ENCODE results near the gene DCAF4L1.
A peak's percentile ranks its signal among the peaks of the same experiment; 100 is the strongest.

DCAF4L1 gene, protein sequence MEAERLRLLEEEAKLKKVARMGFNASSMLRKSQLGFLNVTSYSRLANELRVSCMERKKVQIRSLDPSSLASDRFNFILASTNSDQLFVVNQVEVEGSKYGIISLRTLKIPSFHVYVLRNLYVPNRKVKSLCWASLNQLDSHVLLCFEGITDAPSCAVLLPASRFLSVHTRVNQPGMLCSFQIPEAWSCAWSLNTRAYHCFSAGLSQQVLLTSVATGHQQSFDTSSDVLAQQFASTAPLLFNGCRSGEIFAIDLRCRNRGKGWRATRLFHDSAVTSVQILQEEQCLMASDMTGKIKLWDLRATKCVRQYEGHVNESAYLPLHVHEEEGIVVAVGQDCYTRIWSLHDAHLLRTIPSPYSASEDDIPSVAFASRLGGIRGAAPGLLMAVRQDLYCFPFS

DNA sequence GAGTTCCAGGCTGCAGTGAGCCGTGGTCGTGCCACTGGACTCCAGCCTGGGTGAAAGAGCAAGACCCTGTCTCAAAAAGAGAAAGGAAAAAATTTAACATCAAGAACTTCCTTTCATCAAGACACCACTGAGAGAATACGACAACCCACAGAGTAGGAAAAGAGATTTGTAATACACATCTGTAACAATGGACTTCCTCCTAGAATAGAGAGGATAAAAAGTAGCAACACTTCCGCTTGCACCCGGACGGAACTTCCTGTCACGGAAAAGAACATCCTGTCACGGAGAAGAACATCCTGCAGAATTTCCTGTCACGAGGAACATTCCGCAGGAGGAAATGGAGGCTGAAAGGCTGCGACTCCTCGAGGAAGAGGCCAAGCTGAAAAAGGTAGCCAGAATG lies at the start of gene DCAF4L1:
DCAF4L1 (plus strand) TSS at position 301 of the 400 bp plus-strand sequence; CDS start at position 338, 37 bp downstream.
- no peak for DNase-seq (ENCODE audit: extremely low read depth in 1 of 2, low read depth in 1 of 2)

DNA sequence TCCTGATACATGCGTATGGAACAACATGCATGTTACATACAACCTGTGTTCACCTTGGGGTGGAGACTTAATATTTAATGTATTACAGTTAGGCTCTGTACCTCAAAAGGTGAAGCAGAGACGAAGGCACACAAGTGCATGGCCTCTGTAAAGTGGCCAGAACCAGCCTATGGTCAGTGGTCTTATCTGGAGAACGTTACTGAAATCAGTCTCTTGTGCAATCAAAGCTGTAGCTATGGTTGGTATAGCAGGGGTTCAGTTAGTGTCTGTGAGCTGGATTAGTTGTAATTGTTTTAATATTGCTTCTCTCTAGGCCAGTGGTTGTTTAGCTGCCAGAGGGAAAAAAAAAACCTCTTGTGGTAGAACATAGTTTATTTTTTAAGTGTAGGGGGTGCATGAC lies 48.6 kb upstream of the DCAF4L1 start:
- DNase-seq (ENCODE audit: extremely low read depth in 1 of 2, low read depth in 1 of 2) = no peak

DNA sequence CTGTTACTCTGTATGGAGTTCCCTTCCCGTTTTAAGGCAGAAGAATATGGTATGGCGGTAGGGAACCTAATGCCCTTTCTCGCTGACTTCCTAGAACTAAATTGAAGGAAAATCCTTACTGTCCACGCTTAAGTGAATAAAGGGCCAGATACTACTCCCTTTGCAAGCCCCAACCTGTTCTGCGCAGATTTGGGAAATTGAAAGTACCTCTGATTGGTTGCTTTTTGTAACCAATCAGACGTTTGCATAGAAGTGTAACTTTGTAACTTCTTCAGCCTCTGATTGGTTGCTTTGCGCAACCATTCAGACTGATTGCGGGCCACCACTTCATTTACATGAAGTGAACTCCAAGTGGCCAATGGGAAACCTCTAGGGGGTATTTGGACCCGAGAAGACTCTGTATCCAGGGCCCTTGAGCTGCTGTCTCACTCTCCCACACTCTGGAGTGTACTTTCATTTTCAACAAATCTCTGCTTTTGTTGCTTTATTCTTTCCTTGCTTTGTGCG lies 47.5 kb upstream of the DCAF4L1 start:
- DNase-seq (ENCODE audit: extremely low read depth in 1 of 2, low read depth in 1 of 2) = no peak

DNA sequence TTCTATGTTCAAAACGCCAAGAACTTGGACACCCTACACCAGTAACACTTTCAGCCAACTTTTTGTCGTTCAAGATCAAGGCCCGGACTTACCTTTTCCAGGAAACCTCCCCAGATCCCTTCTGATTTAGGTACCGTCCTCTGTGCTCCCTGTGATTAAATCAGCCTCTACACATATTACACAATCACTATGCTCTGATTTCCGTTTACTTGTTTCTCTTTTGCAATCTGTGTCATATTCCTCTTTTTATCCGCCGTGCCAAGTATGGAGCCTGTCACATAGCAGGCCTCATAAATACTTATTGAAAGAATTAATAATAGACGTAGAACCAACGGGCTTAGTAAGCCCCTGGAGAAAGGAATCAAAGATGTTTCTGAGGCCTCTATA lies 47.0 kb upstream of the DCAF4L1 start:
- DNase-seq (ENCODE audit: extremely low read depth in 1 of 2, low read depth in 1 of 2) = no peak

DNA sequence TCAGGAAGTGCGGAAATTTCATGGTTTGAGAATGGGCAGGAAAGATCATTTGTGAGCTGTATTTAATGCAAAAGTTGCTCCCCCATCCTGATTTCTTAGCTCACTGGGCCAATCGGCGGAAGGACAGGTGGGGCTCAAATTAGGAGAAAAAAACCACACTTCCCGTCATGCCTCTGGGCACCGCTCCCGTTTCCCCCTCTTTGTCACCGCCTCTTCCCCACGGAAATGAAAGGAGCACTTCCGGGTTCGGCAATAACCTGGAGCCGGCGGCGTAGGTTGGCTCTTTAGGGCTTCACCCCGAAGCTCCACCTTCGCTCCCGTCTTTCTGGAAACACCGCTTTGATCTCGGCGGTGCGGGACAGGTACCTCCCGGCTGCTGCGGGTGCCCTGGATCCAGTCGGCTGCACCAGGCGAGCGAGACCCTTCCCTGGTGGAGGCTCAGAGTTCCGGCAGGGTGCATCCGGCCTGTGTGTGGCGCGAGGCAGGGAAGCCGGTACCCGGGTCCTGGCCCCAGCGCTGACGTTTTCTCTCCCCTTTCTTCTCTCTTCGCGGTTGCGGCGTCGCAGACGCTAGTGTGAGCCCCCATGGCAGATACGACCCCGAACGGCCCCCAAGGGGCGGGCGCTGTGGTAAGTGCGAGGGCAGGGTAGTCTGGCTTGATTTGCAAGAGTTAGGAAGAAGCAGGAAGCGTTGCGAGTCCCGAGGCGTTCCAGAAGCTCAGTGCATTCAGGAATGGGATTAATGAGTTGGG lies 46.5 kb upstream of the DCAF4L1 start, which contains the start of gene TMEM33:
TMEM33 (plus strand) TSS at position 529 of the 751 bp plus-strand sequence; CDS start at position 585, 56 bp downstream.
- DNase-seq (ENCODE audit: extremely low read depth in 1 of 2, low read depth in 1 of 2) = peak; percentile 54 to 72

DNA sequence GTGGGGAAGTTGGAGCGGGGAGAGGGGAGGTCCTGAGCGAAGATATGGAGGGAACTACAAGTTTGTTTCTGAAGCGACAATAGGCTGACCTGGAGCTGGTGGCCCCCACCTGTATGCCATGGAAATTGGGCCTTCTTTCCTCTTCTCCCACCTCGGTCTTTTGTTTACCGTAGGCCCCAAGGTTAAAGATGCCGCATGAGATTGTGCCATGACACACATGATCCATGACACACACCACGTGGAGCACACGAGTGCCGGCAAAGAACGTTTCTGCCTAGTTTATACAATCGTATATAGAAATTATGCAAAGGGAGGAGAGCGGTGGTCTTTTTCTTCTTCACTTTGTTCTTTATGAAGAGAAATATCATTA lies 45.9 kb upstream of the DCAF4L1 start:
- DNase-seq (ENCODE audit: extremely low read depth in 1 of 2, low read depth in 1 of 2) = no peak

DNA sequence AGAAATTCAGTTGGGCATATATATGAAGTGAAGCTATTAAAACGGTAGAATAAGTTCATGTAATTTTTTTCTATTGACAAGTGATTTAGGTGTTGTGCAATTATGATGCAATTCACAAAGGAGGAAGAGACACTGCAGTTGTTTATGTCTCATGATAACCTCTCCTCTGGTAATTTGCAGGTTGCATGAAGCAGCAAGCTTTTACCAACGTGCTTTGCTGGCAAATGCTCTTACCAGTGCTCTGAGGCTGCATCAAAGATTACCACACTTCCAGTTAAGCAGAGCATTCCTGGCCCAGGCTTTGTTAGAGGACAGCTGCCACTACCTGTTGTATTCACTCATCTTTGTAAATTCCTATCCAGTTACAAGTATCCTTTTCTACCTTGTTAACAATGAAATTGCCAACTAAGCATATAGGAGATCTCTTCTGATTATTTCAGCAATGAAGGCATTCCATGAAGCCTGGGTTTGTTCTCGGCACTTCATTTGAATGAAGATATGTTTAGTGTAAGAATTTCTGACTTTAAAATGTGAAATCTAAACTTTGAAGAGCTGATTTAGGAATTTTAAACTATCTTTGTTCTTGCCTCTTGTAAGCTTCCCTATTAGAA lies 42.4 kb upstream of the DCAF4L1 start:
- no peak for DNase-seq (ENCODE audit: extremely low read depth in 1 of 2, low read depth in 1 of 2)

DNA sequence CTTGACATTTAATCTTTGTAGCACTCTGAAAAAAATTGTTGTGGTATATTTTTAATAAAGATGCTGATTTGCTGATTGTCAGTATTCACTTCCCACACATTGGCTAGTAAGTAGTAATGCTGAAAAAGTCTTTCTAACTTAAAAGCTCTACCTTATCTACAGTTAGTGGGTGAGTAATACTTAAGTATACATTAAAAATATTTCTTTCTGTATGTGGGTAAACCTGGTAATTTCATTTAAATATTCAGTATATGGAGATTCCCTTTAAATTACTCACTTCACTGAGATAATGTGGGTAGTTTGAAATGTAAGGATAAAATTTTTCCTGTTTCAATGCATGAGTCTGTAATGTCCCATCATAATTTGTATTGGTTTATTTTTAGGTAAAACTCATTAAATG lies 40.7 kb upstream of the DCAF4L1 start:
- DNase-seq (ENCODE audit: extremely low read depth in 1 of 2, low read depth in 1 of 2) = no peak

DNA sequence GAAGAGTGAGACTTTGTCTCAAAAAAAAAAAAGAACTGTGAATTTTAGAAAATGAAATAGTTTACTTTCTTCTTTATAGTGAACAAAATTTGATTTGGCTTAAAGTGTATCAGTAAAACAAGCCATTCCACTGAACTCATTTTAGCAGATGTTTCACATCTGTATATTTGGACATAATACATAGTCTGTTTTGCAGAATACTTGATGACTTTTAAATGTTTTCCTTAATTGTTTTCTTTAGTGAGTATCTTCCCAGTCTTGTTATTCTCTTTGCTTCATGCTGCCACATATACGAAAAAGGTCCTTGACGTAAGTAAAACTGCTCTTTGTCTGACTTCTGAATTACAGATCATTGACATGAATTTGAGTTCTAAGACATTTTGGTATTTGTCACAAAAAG lies 38.0 kb upstream of the DCAF4L1 start:
- DNase-seq (ENCODE audit: extremely low read depth in 1 of 2, low read depth in 1 of 2) = no peak

DNA sequence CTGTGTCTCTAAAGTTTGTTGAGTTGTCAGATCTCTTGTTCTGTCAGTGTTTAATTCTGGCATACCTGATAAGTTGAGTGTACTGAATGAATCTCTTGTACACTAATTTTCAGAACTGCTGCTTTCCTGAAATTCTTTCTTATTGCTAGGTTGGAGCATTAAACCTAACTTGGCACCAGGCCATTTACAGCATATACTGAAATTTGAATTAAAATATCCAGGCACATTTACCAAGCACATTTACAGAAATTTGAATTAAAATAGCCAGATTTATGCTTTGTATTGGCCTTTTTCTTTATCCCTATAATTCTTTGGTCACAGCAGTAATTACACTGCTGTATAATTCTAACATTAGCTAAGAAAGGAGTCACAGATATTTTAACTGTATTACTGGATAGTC lies 37.5 kb upstream of the DCAF4L1 start:
- no peak for DNase-seq (ENCODE audit: extremely low read depth in 1 of 2, low read depth in 1 of 2)

DNA sequence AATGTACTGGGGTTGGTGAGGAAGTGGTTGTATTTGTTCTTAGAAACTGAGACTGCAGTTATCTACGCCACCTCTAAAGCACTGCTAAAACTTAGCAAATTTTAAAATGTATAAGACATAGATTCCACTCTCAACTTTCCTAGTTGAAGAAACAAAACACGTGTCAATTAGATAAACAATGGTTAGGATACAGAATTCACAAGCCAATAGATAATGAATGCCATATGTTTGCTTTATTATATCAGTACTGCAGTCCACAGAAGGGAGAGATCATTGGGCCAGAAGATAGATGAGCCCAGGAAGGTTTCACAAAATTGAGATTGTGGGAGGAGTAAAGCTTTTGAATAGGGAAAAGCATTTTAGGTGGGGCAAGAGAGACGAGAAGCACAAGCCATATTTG lies 32.0 kb upstream of the DCAF4L1 start:
- DNase-seq (ENCODE audit: extremely low read depth in 1 of 2, low read depth in 1 of 2) = no peak

DNA sequence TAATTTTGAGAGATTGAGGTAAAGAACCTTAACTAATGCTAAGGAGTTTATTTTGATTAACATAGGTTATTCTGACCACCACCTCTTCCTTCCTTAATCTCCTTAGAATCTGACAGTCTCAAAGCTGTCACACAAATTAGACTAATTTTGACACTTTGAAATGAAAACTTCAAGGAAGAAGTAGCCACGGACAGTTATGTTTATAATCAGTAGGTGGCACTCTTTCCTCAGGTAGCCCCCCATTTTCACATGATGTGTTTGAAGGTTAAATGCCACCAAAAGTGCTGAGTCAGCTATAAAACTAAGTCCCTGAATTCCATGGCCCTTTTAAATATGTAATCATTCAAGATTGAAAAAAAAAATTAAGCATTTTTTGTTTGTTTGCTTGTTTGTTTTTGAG lies 23.9 kb upstream of the DCAF4L1 start:
- no peak for DNase-seq (ENCODE audit: extremely low read depth in 1 of 2, low read depth in 1 of 2)

DNA sequence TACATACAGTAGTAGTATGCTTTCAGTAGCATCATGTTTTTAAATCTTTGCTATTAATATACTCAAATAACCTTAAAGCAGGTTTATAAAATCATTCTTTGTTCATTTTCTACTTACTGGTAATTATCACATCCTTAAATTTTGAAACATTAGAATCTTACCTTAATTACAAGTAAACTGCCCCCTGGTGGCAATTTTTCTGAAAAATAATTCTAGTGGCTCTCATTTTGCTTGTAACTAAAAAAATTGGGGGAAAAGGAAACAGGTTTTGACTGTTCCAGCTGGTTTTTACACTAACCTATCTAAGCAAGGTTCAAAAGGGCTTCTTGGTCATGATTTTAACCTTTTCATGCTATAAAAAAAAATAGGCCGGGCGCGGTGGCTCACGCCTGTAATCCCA lies 18.5 kb upstream of the DCAF4L1 start:
- DNase-seq (ENCODE audit: extremely low read depth in 1 of 2, low read depth in 1 of 2) = no peak

DNA sequence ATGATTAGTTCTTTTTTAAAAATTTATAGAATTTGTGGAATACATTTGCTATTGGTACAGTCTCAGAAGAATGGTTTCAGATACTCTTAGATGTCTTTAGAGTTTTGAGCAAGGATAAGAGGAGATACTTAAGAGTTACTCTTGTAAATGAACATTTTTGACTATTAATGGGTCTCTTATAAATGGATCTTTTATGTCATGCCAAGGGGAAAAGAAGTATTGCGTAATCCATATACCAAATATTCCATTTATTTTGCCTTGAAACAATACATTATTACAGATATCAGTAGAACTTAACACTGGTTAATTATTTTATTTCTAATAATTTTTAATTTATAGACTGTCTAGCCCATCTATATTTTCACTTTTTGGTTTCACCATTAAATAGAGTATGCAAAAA lies 17.2 kb upstream of the DCAF4L1 start:
- DNase-seq (ENCODE audit: extremely low read depth in 1 of 2, low read depth in 1 of 2) = no peak

DNA sequence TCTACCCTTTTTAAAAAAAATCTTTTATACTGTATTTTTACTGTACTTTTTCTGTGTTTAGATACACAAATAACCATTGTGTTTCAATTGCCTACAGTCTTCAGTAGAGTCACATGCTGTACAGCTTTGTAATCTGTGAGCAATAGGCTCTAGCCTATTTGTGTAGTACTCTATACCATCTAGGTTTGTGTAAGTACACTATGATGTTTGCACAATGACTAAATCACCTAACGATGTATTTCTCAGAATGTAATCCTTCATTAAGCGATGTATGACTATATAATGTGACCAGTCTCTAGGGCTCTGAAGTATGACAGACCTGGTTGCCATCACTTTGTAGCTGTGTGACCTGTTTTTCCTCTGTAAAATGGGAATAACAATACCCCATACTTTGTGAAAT lies 14.2 kb upstream of the DCAF4L1 start:
- no peak for DNase-seq (ENCODE audit: extremely low read depth in 1 of 2, low read depth in 1 of 2)

DNA sequence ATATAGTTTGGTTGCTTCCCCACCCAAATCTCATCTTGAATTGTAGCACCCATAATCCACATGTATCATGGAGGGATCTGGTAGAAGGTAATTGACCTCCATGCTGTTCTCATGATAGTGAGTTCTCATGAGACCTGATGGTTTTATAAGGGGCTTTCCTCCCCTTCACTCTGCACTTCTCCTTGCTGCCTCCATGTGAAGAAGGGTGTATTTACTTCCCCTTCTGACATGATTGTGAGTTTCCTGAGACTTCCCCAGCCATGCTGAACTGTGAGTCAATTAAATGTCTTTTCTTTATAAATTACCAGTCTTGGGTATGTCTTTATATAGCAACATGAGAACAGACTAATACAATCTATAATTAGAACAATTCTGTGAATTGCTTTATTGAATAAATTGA lies 11.9 kb upstream of the DCAF4L1 start:
- no peak for DNase-seq (ENCODE audit: extremely low read depth in 1 of 2, low read depth in 1 of 2)

DNA sequence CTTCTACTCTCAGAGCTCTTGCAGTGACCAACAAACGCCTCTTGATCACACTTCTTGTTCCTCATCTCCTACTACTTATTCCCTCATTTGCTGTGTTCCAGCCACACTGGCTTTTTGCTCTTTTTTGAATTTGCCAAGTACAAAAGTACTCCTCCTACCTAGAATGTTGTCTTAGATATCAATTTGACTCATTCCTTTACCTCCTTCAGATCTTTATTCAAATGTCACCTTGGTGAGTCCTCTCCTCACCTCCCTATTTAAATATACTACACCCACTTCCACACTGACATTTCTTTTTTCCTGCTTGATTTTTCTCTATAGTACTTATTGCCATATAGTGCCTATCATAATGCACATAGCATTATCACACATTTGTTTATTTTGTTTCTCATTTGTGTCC lies 6.2 kb upstream of the DCAF4L1 start:
- no peak for DNase-seq (ENCODE audit: extremely low read depth in 1 of 2, low read depth in 1 of 2)

DNA sequence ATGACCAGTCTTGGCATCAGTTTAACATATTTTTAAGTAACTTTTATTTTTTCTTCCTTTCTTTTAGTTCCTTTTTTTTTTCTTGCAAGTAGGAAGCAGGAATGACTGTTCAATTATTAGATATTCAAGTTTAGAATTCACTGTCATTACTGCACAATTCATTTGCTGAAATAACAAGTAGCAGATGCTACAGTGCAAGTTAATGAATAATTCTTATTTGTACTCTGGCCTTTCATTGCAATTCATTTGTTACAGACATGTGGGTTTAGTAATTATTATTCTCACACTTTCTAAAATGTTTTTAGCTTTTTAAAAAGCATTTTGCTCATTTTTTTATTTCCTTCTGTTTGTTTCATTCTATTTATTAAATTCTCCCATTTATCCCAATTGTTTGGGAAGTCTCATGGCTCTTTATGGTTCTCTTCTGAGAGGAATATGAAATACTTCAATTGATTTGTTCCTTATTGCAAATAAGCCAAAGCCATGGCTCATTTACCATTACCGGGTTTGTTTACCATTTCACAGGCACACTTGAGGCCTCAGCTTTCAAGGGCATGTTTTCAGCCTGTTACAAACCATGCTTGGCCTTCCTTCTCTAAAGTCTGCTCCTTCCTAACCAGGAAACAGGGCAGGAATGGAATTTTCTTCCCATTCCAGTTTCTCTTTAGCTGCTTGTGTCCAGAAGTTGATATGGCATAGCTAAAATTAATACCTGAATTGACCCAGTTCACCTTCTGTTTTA lies 4.6 kb upstream of the DCAF4L1 start:
- no peak for DNase-seq (ENCODE audit: extremely low read depth in 1 of 2, low read depth in 1 of 2)

DNA sequence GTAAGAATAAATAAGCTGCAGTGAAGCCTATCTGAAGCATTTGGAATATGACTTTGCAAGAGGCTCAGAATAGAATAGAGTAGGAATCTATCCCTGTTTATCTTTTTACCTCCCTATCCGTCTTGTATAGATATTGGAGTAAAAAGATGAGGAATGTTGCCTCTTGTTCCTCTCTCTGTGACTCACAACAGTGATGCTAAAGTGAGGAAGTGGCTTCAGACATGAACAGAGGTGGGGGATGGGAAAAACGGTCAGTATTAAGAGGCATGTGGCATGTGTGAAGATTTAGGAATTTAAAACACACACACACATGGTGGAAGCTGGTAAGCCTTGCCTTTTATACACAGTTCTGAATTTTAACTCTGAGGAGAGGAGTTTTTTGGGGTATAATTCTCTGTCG lies 3.8 kb upstream of the DCAF4L1 start:
- no peak for DNase-seq (ENCODE audit: extremely low read depth in 1 of 2, low read depth in 1 of 2)

DNA sequence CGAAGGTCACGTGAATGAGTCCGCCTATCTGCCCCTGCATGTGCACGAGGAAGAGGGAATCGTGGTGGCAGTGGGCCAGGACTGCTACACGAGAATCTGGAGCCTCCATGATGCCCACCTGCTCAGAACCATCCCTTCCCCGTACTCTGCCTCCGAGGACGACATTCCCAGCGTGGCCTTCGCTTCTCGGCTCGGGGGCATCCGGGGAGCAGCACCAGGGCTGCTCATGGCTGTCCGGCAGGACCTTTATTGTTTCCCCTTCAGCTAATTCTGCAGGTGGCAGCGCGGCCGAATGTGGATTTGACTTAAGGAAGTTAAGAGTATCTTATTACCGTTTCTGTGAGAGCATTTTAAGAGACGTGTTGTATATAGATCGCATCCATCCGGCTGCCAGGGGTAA lies 1.2 kb downstream of the DCAF4L1 start:
- DNase-seq (ENCODE audit: extremely low read depth in 1 of 2, low read depth in 1 of 2) = no peak

DNA sequence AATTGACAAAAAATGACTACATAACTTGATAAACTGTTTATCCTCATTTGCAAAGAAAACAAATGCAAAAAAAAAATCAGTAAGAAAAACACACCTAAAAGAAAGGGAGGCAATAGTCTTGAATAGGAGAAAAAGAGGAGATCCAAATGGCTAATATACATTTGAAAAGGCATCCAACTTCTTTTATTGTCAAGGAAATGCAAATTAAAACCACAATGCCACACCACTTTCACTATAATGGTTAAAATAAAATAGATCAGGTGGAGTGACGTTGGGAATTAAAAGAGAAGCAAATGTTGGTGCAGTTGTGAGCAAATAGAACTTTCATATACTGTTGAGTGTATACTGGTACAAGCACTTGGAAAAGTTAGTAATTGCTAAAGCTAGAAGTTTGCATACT lies 3.6 kb downstream of the DCAF4L1 start:
- DNase-seq (ENCODE audit: extremely low read depth in 1 of 2, low read depth in 1 of 2) = no peak
